HepG2 (cell line): ENCODE results near the gene MAP3K4. TPM values are rescaled to one million over a fixed set of nuclear protein-coding genes. Genes with fewer than 3 reads are reported as not detected.

ENCODE experiments used
- ATAC-seq: fragments of 200-7000 bp; cut with Tn5 transposase; 3 replicates; pipeline ENCODE4 v1.9.1; 2020; ENCODE audit warnings: mild to moderate bottlenecking, moderate library complexity
- BruUV-seq: library from RNA; stranded (reverse); fragments of 400-500 nt; replicated peaks from 2 replicates; lab custom pipeline; 2021; lab: Mats Ljungman, UMichigan
- CTCF ChIA-PET: fragments of 300-600 bp; formaldehyde crosslinking; extraction: SDS; loops from one replicate; lab custom pipeline; 2021; ENCODE audit warnings: low total read pairs, inconsistent platforms, low intra/inter-chr PET ratio; lab: Yijun Ruan, JAX
- POLR2A ChIA-PET: fragments of 350-600 bp; sonication (Branson Sonifier 250); formaldehyde crosslinking; loops from one replicate; lab custom pipeline; 2020; ENCODE audit warnings: antibody characterized with exemption, inconsistent platforms; lab: Yijun Ruan, JAX
- DNase-seq: peaks from one replicate; pipeline ENCODE4 v3.0.0-alpha.2; 2015; ENCODE audit warnings: low spot score
- FAIRE-seq: peaks from 3 replicates; lab custom pipeline; 2011; peaks lifted over from hg19 to GRCh38; lab: Jason Lieb, UNC
- H2AFZ ChIP-seq: one replicate; pipeline ENCODE4 v1.6.1; 2011; ENCODE audit warnings: low read length, inconsistent platforms
- H3K27ac ChIP-seq: fragments of 300-600 bp; 3 replicates; pipeline ENCODE4 v1.8.0; 2011; ENCODE audit warnings: mixed run types, mild to moderate bottlenecking, mixed read lengths, low read length, inconsistent platforms; ENCODE audit not compliant: insufficient read depth; ENCODE audit errors: extremely low read length
- H3K27me3 ChIP-seq, 2 experiments: fragments of 200-600 bp in 1 of 2; 2 replicates in 1 of 2; 3 replicates in 1 of 2; pipeline versions ENCODE4 v1.6.0 to v1.8.0; 2011; ENCODE audit warnings: low read length in 2 of 2, mild to moderate bottlenecking in 2 of 2, moderate library complexity in 2 of 2, inconsistent platforms in 1 of 2; ENCODE audit not compliant: insufficient read depth in 2 of 2, control insufficient read depth in 1 of 2
- H3K36me3 ChIP-seq, 2 experiments: fragments of 200-600 bp in 1 of 2; replicated peaks in 1 of 2; 2 replicates in 1 of 2; 3 replicates in 1 of 2; pipeline versions ENCODE4 v1.5.1 to v1.8.0; 2011; ENCODE audit warnings: low read length in 2 of 2, inconsistent platforms in 1 of 2; ENCODE audit not compliant: insufficient read depth in 2 of 2, control insufficient read depth in 1 of 2
- H3K4me1 ChIP-seq: 2 replicates; pipeline ENCODE4 v1.5.1; 2012; ENCODE audit warnings: low read length, inconsistent platforms; ENCODE audit not compliant: insufficient read depth
- H3K4me2 ChIP-seq: 2 replicates; pipeline ENCODE4 v1.6.0; 2011; ENCODE audit warnings: low read depth, low read length, inconsistent platforms
- H3K4me3 ChIP-seq, 3 experiments: fragments of 200-600 bp in 1 of 3; sonication (generic), shearing (Covaris generic) in 1 of 3; replicated peaks in 1 of 3; 2 replicates each; pipeline ENCODE4 v1.5.1; 2011 to 2016; ENCODE audit warnings: low read length in 3 of 3, inconsistent platforms in 2 of 3, low read depth in 2 of 3, mild to moderate bottlenecking in 2 of 3, control low read depth in 1 of 3, mixed read lengths in 1 of 3; ENCODE audit not compliant: insufficient read depth in 1 of 3
- H3K79me2 ChIP-seq: one replicate; pipeline ENCODE4 v1.6.1; 2011; ENCODE audit warnings: low read length, inconsistent platforms; ENCODE audit not compliant: insufficient read depth
- H3K9ac ChIP-seq: 2 replicates; pipeline ENCODE4 v1.6.0; 2011; ENCODE audit warnings: mild to moderate bottlenecking, low read depth, low read length, inconsistent platforms; ENCODE audit not compliant: insufficient read depth
- H3K9me3 ChIP-seq: 2 replicates; pipeline ENCODE4 v1.5.1; 2012; ENCODE audit warnings: mild to moderate bottlenecking, low read length
- H4K20me1 ChIP-seq: 2 replicates; pipeline ENCODE4 v1.6.0; 2011; ENCODE audit warnings: inconsistent platforms, mild to moderate bottlenecking, low read length, moderate library complexity; ENCODE audit not compliant: insufficient read depth
- CENPT ChIP-seq: sonication (generic); formaldehyde crosslinking; IDR thresholded peaks from 2 replicates; pipeline ENCODE4 v1.8.0; 2022; ENCODE audit warnings: low read depth, mild to moderate bottlenecking, moderate library complexity, missing genetic modification reagents
- DNMT1 ChIP-seq: sonication (generic); formaldehyde crosslinking; IDR thresholded peaks from 2 replicates; pipeline ENCODE4 v1.5.1; 2020; ENCODE audit warnings: mild to moderate bottlenecking, missing genetic modification reagents
- EHMT2 ChIP-seq: fragments of 200-600 bp; sonication (generic); IDR thresholded peaks from 2 replicates; pipeline ENCODE4 v1.7.0; 2017; ENCODE audit warnings: antibody characterized with exemption, low read depth, low read length, borderline replicate concordance
- FOXA3 ChIP-seq: IDR thresholded peaks from 2 replicates; pipeline ENCODE4 v1.6.1; 2016; ENCODE audit warnings: missing genetic modification reagents, missing compliant biosample characterization
- FOXM1 ChIP-seq: sonication (generic); formaldehyde crosslinking; IDR thresholded peaks from 2 replicates; pipeline ENCODE4 v1.5.0; 2020; ENCODE audit warnings: missing genetic modification reagents
- HNRNPK ChIP-seq: fragments of 200-400 bp; formaldehyde crosslinking; IDR thresholded peaks from 2 replicates; pipeline ENCODE4 v1.6.1; 2018; ENCODE audit warnings: low read length, low read depth, moderate library complexity, mild to moderate bottlenecking; ENCODE audit not compliant: poor library complexity, severe bottlenecking
- ISL2 ChIP-seq: sonication (generic); formaldehyde crosslinking; IDR thresholded peaks from 2 replicates; pipeline ENCODE4 v1.5.0; 2020; ENCODE audit warnings: missing genetic modification reagents
- KAT2B ChIP-seq: fragments of 150-350 bp; IDR thresholded peaks from 2 replicates; pipeline ENCODE4 v1.6.1; 2014; ENCODE audit warnings: low read depth, low read length, borderline replicate concordance
- MATR3 ChIP-seq: sonication (generic); formaldehyde crosslinking; IDR thresholded peaks from 2 replicates; pipeline ENCODE4 v1.4.0; 2020; ENCODE audit warnings: missing genetic modification reagents
- NFIB ChIP-seq: sonication (generic); formaldehyde crosslinking; IDR thresholded peaks from 2 replicates; pipeline ENCODE4 v1.9.0; 2021; ENCODE audit warnings: missing genetic modification reagents, mild to moderate bottlenecking, borderline replicate concordance
- RORA ChIP-seq: sonication (generic); formaldehyde crosslinking; IDR thresholded peaks from 2 replicates; pipeline ENCODE4 v1.5.0; 2020; ENCODE audit warnings: mild to moderate bottlenecking, missing genetic modification reagents, moderate library complexity
- ZNF143 ChIP-seq: sonication (generic); formaldehyde crosslinking; IDR thresholded peaks from 2 replicates; pipeline ENCODE4 v1.4.0; 2020; ENCODE audit warnings: missing genetic modification reagents
- WGBS: methylation state at CpG from one replicate; pipeline ENCODE4 v1.1.6; 2017; ENCODE audit warnings: low lambda C conversion rate; 5-methylcytosine and 5-hydroxymethylcytosine counted together
- in situ Hi-C: cut with HindIII; loops from 2 replicates; pipeline ENCODE4 v1.10.0; 2017; ENCODE audit warnings: low pct_unique_long_range_greater_than_20kb; ENCODE audit not compliant: extremely low pct_ligation_motif_present
- intact Hi-C: fragments of 100-400 bp; cut with micrococcal nuclease; formaldehyde crosslinking; loops from one replicate; pipeline ENCODE4 v1.10.0; 2022; ENCODE audit not compliant: unreplicated experiment
- polyA plus RNA-seq, 8 experiments: library from polyadenylated mRNA; depleted of rRNA in 3 of 8; stranded (reverse) in 7 of 8; unstranded in 1 of 8; fragments of >200 nt; fragmentation: Illumina TruSeq in 4 of 8; extraction: Trizol in 4 of 8; gene quantifications; 2 replicates each; pipeline versions ENCODE4 v1.2.1 to v1.2.3, GENCODE V29; 2011 to 2016; ENCODE audit warnings: low read depth in 4 of 8, missing spikeins in 1 of 8, mixed read lengths in 1 of 8; ENCODE audit not compliant: insufficient read depth in 1 of 8
- total RNA-seq, 5 experiments: library from RNA; depleted of rRNA; stranded (reverse); fragments of >200 nt; fragmentation: Illumina TruSeq; extraction: Trizol; gene quantifications; 2 replicates each; pipeline ENCODE4 v1.2.3, GENCODE V29; 2016; ENCODE audit warnings: low read depth in 1 of 5
- TF ChIP-seq, protein P1 (sequence below): sonication (generic); formaldehyde crosslinking; IDR thresholded peaks from 2 replicates; pipeline ENCODE4 v1.9.0; 2022; ENCODE audit warnings: low read depth, missing genetic modification reagents
- TF ChIP-seq, protein P2 (sequence below), 2 experiments: sonication (generic) in 1 of 2; formaldehyde crosslinking in 1 of 2; IDR thresholded peaks; 2 replicates each; pipeline versions ENCODE4 v1.4.0 to v1.6.1; 2016 to 2020; ENCODE audit warnings: borderline replicate concordance in 1 of 2, low read depth in 1 of 2, mild to moderate bottlenecking in 1 of 2, missing genetic modification reagents in 1 of 2
- TF ChIP-seq, protein P3 (sequence below): sonication (generic); formaldehyde crosslinking; IDR thresholded peaks from 2 replicates; pipeline ENCODE4 v1.8.1; 2023; ENCODE audit warnings: mild to moderate bottlenecking, moderate library complexity, missing genetic modification reagents
- TF ChIP-seq, protein P4 (sequence below): sonication (generic); formaldehyde crosslinking; IDR thresholded peaks from 2 replicates; pipeline ENCODE4 v1.4.0; 2020; ENCODE audit warnings: missing genetic modification reagents, borderline replicate concordance

The MAP3K4 gene
- total and polyA plus RNA-seq, 2 of the 13 experiments (the other 11 are each of a cell fraction or from before 2014, with no cell fraction given), result 12.9 to 33.6 TPM

DNA sequence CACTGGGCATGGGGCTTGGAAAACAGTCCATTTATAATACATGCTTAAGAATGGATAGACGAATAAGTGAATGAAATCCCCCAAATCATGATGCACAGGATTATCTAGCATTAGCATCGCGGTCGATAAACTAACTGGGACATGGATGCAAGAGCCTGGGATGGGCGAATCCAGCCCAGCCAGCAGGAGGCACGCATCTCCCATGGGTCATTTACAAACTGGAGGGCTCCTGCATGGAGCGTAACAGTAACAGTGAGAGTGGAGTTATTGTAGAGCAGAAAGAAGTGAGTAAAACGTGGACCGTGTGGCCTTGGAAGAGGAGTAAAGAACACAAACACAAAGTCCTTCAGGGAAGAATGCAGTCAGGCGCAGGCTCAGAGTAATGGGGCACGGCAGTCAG is 145.8 kb downstream of the MAP3K4 start:
- no peaks in the 10 kb centered on the region; a peak in 1 of 5 replicates for H3K36me3 ChIP-seq
- H3K4me3 ChIP-seq, result no peak overlapping the region
- BruUV-seq, result no TSS peak
- no peaks in the 10 kb centered on the region for H4K20me1 ChIP-seq
- ChIA-PET POLR2A (no interaction called here), CTCF (no interaction called here)
- peaks cover 31% of the 10 kb centered on the region for H3K4me1 ChIP-seq
- DNase-seq, result no peak
- no peak overlapping the region for H3K9ac ChIP-seq
- in situ Hi-C loops, result no loop called here
- 88% methylated on average over 11 of the region's 11 CpGs for WGBS
- intact Hi-C loops, result no loop called here
- H3K4me2 ChIP-seq, result no peak overlapping the region
- H3K27ac ChIP-seq, result no peak overlapping the region
- H2AFZ ChIP-seq, result no peak overlapping the region
- H3K27me3 ChIP-seq, result no peaks in the 10 kb centered on the region
- ATAC-seq, result no peak
- no peaks in the 10 kb centered on the region for H3K79me2 ChIP-seq
- FAIRE-seq, result no peak
- no peaks in the 10 kb centered on the region for H3K9me3 ChIP-seq
- TF ChIP-seq FOXA3 (CRISPR knock-in tag) (no peak), MATR3 (CRISPR knock-in tag) (no peak), EHMT2 (no peak), HNRNPK (no peak), CENPT (CRISPR knock-in tag) (no peak), DNMT1 (no peak), FOXM1 (CRISPR knock-in tag) (no peak), ZNF143 (no peak), RORA (no peak), KAT2B (no peak), NFIB (CRISPR knock-in tag) (no peak), ISL2 (CRISPR knock-in tag) (no peak)
- TF ChIP-seq, protein P1, sequence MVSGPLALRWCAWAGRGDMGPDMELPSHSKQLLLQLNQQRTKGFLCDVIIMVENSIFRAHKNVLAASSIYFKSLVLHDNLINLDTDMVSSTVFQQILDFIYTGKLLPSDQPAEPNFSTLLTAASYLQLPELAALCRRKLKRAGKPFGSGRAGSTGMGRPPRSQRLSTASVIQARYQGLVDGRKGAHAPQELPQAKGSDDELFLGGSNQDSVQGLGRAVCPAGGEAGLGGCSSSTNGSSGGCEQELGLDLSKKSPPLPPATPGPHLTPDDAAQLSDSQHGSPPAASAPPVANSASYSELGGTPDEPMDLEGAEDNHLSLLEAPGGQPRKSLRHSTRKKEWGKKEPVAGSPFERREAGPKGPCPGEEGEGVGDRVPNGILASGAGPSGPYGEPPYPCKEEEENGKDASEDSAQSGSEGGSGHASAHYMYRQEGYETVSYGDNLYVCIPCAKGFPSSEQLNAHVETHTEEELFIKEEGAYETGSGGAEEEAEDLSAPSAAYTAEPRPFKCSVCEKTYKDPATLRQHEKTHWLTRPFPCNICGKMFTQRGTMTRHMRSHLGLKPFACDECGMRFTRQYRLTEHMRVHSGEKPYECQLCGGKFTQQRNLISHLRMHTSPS (CRISPR knock-in tag), result no peak
- TF ChIP-seq, protein P2, sequence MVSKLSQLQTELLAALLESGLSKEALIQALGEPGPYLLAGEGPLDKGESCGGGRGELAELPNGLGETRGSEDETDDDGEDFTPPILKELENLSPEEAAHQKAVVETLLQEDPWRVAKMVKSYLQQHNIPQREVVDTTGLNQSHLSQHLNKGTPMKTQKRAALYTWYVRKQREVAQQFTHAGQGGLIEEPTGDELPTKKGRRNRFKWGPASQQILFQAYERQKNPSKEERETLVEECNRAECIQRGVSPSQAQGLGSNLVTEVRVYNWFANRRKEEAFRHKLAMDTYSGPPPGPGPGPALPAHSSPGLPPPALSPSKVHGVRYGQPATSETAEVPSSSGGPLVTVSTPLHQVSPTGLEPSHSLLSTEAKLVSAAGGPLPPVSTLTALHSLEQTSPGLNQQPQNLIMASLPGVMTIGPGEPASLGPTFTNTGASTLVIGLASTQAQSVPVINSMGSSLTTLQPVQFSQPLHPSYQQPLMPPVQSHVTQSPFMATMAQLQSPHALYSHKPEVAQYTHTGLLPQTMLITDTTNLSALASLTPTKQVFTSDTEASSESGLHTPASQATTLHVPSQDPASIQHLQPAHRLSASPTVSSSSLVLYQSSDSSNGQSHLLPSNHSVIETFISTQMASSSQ (IDR thresholded peaks at IDR 0.05; ENCODE audit: low read depth), result no peak
- TF ChIP-seq, protein P2 (CRISPR knock-in tag; IDR thresholded peaks at IDR 0.05; ENCODE audit: borderline replicate concordance), result no peak
- TF ChIP-seq, protein P3, sequence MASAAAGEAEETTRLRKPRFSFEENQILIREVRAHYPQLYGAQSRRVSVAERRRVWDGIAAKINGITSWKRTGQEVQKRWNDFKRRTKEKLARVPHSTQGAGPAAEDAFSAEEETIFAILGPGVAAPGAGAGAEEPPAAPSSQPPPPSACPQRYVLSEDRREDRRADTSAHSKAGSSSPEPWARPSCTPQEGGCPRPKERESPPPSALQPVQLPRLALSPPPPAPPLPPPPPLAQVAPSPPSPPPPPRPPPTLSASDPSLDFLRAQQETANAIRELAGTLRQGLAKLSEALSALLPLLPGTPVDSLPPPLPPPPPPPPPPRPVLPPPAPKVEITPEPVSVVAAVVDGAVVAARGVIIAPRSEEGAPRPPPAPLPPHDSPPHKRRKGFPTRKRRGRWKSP, result no peak
- TF ChIP-seq, protein P4, sequence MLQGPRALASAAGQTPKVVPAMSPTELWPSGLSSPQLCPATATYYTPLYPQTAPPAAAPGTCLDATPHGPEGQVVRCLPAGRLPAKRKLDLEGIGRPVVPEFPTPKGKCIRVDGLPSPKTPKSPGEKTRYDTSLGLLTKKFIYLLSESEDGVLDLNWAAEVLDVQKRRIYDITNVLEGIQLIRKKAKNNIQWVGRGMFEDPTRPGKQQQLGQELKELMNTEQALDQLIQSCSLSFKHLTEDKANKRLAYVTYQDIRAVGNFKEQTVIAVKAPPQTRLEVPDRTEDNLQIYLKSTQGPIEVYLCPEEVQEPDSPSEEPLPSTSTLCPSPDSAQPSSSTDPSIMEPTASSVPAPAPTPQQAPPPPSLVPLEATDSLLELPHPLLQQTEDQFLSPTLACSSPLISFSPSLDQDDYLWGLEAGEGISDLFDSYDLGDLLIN (CRISPR knock-in tag), result no peak
